Activated CD4-positive, alpha-beta T cell treated with anti-CD3 and anti-CD28 coated beads, Interleukin-2, amount 50 U/mL, for 16 hours (primary cell): ENCODE results near the gene RHOF.

ENCODE experiments used
- DNase-seq: peaks from one replicate; pipeline ENCODE4 v3.0.0-alpha.2; 2020

Gene RHOF

GRCh38 chr12:121819212-121819949, 25.9 kb upstream of the RHOF start:
- no peak for DNase-seq

- DNase-seq, result no peak
Observed at GRCh38 chr12:121817648-121818043, 24.2 kb upstream of the RHOF start.

- DNase-seq, result no peak
Observed at GRCh38 chr12:121816925-121817647, 23.6 kb upstream of the RHOF start.

DNA sequence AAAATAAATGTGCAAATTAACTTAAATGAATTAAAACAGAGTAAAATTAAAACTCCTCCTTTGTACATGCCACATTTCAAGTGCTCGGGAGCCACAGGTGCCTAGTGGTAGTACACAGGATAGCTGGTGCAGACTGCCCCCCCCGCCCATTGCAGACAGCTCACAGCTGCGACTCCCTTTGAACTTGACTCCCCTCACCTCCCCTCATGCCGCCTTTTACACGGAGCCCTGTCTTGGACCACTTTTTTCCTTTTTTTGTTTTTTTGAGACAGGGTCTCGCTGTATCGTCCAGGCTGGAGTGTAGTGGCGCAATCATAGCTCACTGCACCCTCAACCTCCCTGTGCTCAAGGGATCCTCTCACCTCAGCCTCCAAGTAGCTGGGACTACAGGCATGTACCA, 21.8 kb upstream of the RHOF start:
- no peak for DNase-seq

- DNase-seq, result no peak
Observed at GRCh38 chr12:121814429-121815119, 21.1 kb upstream of the RHOF start.

GRCh38 chr12:121813951-121814350, 20.5 kb upstream of the RHOF start:
- no peak for DNase-seq

- no peak for DNase-seq
Observed at GRCh38 chr12:121812921-121813896, 19.7 kb upstream of the RHOF start.

DNA sequence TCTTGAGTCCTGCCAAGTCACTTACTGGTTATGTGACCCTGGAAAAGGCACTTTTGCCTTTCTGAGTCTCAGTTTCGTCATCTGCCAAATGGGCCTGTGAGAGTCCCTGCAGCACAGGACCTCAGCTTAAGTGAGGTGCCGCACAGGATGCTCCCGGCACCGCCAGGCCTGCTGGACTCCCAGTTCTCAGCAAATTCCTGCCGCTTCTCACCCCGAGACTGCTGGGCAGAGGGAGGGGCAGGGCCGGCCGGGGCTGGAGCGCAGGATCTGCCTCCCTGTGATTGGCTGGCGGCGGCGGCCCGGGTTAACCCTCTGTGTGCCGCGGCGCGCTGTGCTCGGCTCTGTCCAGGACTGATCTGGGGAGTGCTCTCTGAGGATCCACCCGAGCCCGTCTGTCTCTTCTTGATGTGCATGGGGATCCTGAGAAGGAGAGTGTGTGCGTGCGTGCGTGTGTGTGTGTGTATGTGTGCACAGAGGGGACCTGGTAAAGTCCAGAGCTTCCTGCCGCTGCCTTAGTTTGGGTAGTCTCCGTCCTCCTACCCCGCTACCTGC, 18.9 kb upstream of the RHOF start:
- no peak for DNase-seq

DNA sequence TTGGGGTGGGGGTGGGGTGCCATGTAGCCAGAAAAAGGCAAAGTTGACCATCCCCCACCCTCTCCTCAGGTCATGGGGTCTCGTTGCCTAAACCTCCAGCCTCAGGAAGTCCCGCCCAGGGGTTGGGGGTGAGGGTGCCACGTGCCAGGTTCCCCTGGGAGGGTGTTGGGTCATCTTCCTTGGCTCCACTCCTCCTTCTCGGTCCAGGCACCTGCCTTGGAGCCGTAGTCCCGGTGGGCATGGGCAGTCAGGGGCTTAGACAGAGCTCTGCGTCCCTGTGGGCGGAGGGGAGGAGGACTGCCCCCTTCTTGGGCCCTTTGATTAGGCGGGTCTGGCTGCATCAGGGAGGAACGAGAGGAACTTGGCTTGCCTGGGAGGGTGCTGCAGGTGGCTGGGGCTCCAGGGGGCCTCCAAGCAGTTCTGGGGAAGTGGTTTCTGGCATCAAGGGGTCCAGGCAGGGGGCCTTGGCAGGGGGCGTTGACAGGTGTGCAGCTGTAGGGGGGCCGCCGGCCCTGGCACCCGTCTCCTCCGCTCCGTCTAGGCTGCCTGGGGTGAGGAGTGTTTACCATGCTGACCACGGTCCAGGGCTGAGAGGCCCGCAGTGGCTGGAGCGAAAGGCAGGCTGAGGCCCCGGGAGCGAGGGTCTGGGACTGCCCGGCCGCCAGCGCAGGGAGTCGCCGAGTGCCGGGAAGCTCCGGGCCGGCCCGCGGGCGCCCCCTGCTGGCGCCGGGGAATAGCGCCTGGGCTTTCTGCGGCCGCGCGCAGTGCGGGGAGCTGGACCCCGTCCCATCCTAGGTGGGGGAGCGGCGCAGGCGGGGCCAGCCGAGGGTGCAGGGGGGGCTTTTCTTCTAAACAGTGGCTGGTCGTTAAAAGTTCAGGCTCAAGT, 18.2 kb upstream of the RHOF start:
- DNase-seq, result no peak

GRCh38 chr12:121810833-121811433, 17.4 kb upstream of the RHOF start:
- no peak for DNase-seq

GRCh38 chr12:121810234-121810817, 16.8 kb upstream of the RHOF start:
- no peak for DNase-seq

GRCh38 chr12:121809712-121810116, 16.2 kb upstream of the RHOF start:
- no peak for DNase-seq

DNA sequence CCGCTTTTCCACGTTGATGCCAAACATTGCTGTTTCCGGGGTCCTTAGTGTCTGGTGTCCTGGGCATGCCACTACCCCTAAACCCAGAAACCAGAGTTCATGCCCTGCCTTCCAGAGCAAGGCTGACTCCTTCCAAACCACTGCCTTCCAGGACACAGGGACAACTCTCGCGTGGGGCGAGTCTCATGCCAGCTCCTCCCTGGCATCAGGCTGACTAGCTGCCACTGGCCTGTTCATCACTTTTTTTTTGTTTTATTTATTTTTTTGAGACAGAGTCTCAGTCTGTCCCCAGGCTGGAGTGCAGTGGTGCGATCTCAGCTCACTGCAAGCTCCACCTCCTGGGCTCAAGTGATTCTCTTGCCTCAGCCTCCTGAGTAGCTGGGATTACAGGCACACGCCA, 15.1 kb upstream of the RHOF start:
- no peak for DNase-seq

DNA sequence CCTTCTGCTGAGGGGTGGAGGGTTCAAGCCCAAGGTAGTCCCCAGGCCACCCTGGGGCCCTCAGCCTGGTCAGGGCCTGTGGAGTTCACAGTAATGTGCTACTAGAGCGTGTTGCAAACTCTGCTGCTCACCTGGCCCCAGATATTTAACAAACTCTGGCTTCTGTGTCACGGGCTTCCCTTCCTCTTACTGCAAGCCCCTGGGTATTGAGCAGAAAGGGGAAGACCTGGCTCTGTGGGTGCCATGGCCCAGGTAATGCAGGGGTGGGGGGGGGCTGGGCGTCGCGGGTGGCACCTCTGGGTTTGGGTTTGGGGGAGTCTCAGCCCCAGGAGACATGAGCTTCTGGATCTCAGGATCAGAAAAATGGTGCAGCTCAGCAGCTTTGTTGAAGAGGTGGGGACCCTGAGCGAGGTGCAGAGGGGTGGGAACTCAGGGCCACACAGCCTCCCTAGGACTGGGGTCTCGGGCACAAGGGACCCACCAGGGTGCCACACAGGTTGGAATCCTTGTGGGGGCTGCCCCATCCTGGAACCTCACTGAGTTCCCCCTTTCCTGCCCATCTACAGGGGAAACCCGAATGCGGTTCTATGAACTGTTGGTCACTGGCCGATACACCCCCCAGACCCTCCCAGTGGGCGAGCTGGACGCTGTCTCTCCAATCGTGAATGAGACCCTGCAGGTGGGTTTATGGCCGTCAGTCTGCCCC, 14.3 kb upstream of the RHOF start:
- DNase-seq, result no peak

- DNase-seq, result no peak
Observed at GRCh38 chr12:121806546-121807423, 13.3 kb upstream of the RHOF start.

DNA sequence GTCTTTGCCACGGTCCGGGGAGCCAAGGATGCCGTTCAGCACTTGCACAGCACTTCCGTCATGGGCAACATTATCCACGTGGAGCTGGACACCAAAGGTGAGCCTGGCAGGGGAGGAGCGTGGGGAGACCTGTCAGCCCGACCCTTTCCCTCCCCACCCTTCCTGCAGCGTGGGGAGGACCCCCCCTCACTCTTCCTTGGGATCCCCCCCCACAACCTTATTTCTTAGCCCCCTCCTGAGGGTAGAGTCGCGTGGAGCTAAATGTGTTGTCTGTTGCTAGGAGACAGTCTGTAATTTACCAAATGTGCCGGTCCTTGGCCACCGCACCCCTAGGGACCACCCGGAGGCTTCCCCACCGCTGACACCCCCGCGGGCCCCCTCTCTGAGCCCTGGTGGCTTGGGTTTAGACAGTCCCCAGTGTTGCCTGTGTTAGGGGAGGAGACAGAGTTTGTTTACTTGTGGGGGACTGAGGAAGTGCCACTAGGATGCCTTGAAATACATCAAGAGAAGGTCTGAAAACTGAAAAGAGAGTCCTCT, 12.6 kb upstream of the RHOF start:
- no peak for DNase-seq

DNA sequence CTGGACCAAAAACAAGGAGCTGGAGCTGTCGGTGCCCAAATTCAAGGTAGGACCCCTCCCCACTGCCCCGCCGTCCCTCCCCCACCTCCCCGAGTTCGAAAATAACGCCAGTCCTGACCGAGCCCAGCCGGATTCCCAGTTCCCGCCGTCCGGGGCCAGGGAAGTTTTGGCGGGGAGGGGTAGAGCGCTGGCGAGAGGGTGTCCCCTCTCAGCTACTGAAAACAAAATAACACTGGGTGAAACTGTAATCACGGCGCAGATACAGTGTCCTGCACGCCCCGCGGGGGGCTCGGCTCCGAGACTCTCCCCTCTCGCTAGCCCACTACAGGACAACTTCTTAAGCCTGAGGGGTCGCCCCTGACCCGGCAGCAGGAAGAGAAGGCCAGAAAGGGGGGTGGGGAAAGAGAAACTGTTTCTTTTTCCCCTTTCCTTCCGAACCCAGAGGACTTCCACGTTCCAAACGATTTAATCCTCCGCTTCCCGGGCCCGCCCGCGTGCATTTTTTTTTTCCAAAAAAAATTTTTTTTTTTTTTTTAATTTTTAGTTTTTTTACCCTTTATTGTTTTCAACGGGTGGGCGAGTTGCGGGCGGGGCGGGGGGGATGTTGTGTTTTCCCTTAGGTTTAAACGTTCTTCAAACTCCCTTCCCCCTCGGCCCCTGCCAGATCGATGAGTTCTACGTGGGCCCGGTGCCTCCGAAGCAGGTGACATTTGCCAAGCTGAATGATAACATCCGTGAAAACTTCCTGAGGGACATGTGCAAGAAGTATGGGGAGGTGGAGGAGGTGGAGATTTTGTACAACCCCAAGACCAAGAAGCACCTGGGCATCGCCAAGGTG, 11.9 kb upstream of the RHOF start:
- DNase-seq, result no peak
